Retinal pigment epithelial cell (primary cell): ENCODE measurements around the gene TTC7B.
"Not testable (repeated sequence)": the region's sequence is repeated elsewhere in the genome, so short reads cannot be mapped to it uniquely, and the experiment has no call there.

Source experiments
- DNase-seq: peaks from one replicate; pipeline ENCODE4 v3.0.0-alpha.2; 2010; ENCODE audit warnings: low read depth
- H3K4me3 ChIP-seq: 2 replicates; pipeline ENCODE4 v1.5.1; 2011; ENCODE audit warnings: mild to moderate bottlenecking, low read length, control low read depth, moderate library complexity
- CTCF ChIP-seq: conservative IDR thresholded peaks from 2 replicates; pipeline ENCODE4 v1.5.1; 2011; ENCODE audit warnings: low read depth, low read length, control low read depth, inconsistent platforms

The TTC7B gene

GRCh38 chr14:90532826-90533525, 283.3 kb downstream of the TTC7B start:
- no peak for DNase-seq
- no peak overlapping the region for H3K4me3 ChIP-seq
- TF ChIP-seq CTCF: no peak

GRCh38 chr14:90531497-90531896, 284.7 kb downstream of the TTC7B start:
- TF ChIP-seq CTCF: no peak
- DNase-seq: no peak
- H3K4me3 ChIP-seq: no peak overlapping the region

- no peak for DNase-seq
- no peak for TF ChIP-seq CTCF
- H3K4me3 ChIP-seq: no peak overlapping the region
Observed at GRCh38 chr14:90530523-90530922, 285.7 kb downstream of the TTC7B start.

GRCh38 chr14:90527978-90528377, 288.3 kb downstream of the TTC7B start:
- TF ChIP-seq CTCF: no peak
- DNase-seq: no peak

GRCh38 chr14:90526536-90526935, 289.7 kb downstream of the TTC7B start:
- not testable (repeated sequence) for H3K4me3 ChIP-seq, DNase-seq

More at GRCh38 chr14:90527978-90528377, 288.3 kb downstream of the TTC7B start:
- no peak overlapping the region for H3K4me3 ChIP-seq

- not testable (repeated sequence) for H3K4me3 ChIP-seq, DNase-seq
Observed at GRCh38 chr14:90525353-90526028, 290.7 kb downstream of the TTC7B start.

- DNase-seq: no peak
- no peak overlapping the region for H3K4me3 ChIP-seq
- TF ChIP-seq CTCF: no peak
Observed at GRCh38 chr14:90523961-90524875, 292.0 kb downstream of the TTC7B start.
